B cell (primary cell): ENCODE measurements around the gene PREX1.

Experiments
- CTCF ChIP-seq: fragments of 200-600 bp; IDR thresholded peaks from one replicate; pipeline ENCODE4 v1.8.0; 2022; ENCODE audit warnings: antibody characterized with exemption, mild to moderate bottlenecking
- EZH2 ChIP-seq: IDR thresholded peaks from 2 replicates; pipeline ENCODE4 v1.6.1; 2012; ENCODE audit warnings: borderline replicate concordance, low read depth, mild to moderate bottlenecking, moderate library complexity, low read length; ENCODE audit not compliant: insufficient read depth, poor library complexity, severe bottlenecking

- no peak for TF ChIP-seq EZH2
- TF ChIP-seq CTCF = no peak
These were observed 146.5 kb downstream of the PREX1 start for GRCh38 chr20:48681201-48681872.
